ENCODE data around the gene ABL1. TPM values are rescaled to one million over a fixed set of nuclear protein-coding genes. Genes with fewer than 3 reads are reported as not detected.

The ABL1 gene
- polyA plus RNA-seq, 2 donors: 13.6 to 19.0 TPM

GRCh38 chr9:130885484-130886375, 50.7 kb downstream of the ABL1 start:
- H3K4me1 ChIP-seq (ENCODE audit: control insufficient read depth in 2 of 2, insufficient read depth in 2 of 2, low read length in 1 of 2): peaks cover 0 to 3% of the 10 kb centered on the region in 2 donors
- H3K4me3 ChIP-seq (ENCODE audit: low read depth in 1 of 2, low read length in 2 of 2): no peak overlapping the region
- H3K36me3 ChIP-seq (ENCODE audit: control insufficient read depth in 2 of 2, insufficient read depth in 2 of 2, low read length in 1 of 2): peaks cover 14 to 52% of the 10 kb centered on the region in 2 donors
- no peak overlapping the region for H3K27ac ChIP-seq (ENCODE audit: low read depth in 2 of 2, low read length in 1 of 2)
- H3K27me3 ChIP-seq (ENCODE audit: control insufficient read depth in 1 of 2, insufficient read depth in 2 of 2, low read length in 2 of 2): no peaks in the 10 kb centered on the region
- 77 to 82% methylated on average over 35 of the region's 35 CpGs for WGBS, 2 donors
- H3K9me3 ChIP-seq (ENCODE audit: control insufficient read depth in 2 of 2, insufficient read depth in 1 of 2, low read depth in 1 of 2, low read length in 1 of 2): no peaks in the 10 kb centered on the region

- Histone ChIP-seq H3K36me3 (ENCODE audit: control insufficient read depth in 2 of 2, insufficient read depth in 2 of 2, low read length in 1 of 2) (peaks cover 11 to 46% of the 10 kb centered on the region in 2 donors), H3K4me1 (ENCODE audit: control insufficient read depth in 2 of 2, insufficient read depth in 2 of 2, low read length in 1 of 2) (peaks cover 0 to 3% of the 10 kb centered on the region in 2 donors), H3K27me3 (ENCODE audit: control insufficient read depth in 1 of 2, insufficient read depth in 2 of 2, low read length in 2 of 2) (no peaks in the 10 kb centered on the region), H3K9me3 (ENCODE audit: control insufficient read depth in 2 of 2, insufficient read depth in 1 of 2, low read depth in 1 of 2, low read length in 1 of 2) (no peaks in the 10 kb centered on the region), H3K27ac (ENCODE audit: low read depth in 2 of 2, low read length in 1 of 2) (no peak overlapping the region), H3K4me3 (ENCODE audit: low read depth in 1 of 2, low read length in 2 of 2) (no peak overlapping the region)
- WGBS, 2 donors: 88 to 90% methylated on average over 23 of the region's 23 CpGs
These were observed 51.9 kb downstream of the ABL1 start for GRCh38 chr9:130886981-130887380.

DNA sequence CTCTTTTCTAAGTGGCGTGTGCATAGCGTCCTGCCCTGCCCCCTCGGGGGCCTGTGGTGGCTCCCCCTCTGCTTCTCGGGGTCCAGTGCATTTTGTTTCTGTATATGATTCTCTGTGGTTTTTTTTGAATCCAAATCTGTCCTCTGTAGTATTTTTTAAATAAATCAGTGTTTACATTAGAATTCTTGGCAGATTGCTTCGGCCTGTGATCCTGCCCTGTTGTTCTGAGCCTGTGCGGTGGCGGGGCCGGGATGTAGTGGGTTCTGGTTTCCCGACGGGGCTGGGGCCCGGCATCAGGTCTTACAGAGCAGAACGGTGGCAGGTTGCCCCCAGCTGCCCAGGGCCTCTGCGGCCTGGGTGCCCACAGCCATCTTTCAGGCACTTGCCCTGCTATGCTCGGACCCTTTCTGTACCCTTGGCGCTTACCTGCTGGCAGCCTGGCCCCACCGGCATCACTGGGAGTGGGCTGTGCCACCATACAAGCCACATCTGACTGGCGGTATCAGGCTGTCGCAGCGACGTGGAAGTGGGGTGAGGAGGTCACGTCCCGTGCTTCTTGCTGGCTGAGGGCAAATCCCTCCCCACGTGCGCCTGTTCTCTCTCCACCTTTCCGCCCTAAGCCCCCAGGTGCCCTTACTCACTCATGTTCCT, 52.6 kb downstream of the ABL1 start:
- Histone ChIP-seq H3K27me3 (ENCODE audit: control insufficient read depth in 1 of 2, insufficient read depth in 2 of 2, low read length in 2 of 2) (no peaks in the 10 kb centered on the region), H3K4me1 (ENCODE audit: control insufficient read depth in 2 of 2, insufficient read depth in 2 of 2, low read length in 1 of 2) (peaks cover 0 to 3% of the 10 kb centered on the region in 2 donors), H3K9me3 (ENCODE audit: control insufficient read depth in 2 of 2, insufficient read depth in 1 of 2, low read depth in 1 of 2, low read length in 1 of 2) (no peaks in the 10 kb centered on the region), H3K36me3 (ENCODE audit: control insufficient read depth in 2 of 2, insufficient read depth in 2 of 2, low read length in 1 of 2) (peaks cover 9 to 47% of the 10 kb centered on the region in 2 donors), H3K27ac (ENCODE audit: low read depth in 2 of 2, low read length in 1 of 2) (no peak overlapping the region), H3K4me3 (ENCODE audit: low read depth in 1 of 2, low read length in 2 of 2) (no peak overlapping the region)
- 76 to 81% methylated on average over 25 of the region's 25 CpGs for WGBS, 2 donors

- peaks cover 1 to 7% of the 10 kb centered on the region in 2 donors for H3K4me1 ChIP-seq (ENCODE audit: control insufficient read depth in 2 of 2, insufficient read depth in 2 of 2, low read length in 1 of 2)
- no peak overlapping the region for H3K27ac ChIP-seq (ENCODE audit: low read depth in 2 of 2, low read length in 1 of 2)
- H3K36me3 ChIP-seq (ENCODE audit: control insufficient read depth in 2 of 2, insufficient read depth in 2 of 2, low read length in 1 of 2): peaks cover 9 to 51% of the 10 kb centered on the region in 2 donors
- H3K4me3 ChIP-seq (ENCODE audit: low read depth in 1 of 2, low read length in 2 of 2): no peak overlapping the region
- no peaks in the 10 kb centered on the region for H3K9me3 ChIP-seq (ENCODE audit: control insufficient read depth in 2 of 2, insufficient read depth in 1 of 2, low read depth in 1 of 2, low read length in 1 of 2)
- no peaks in the 10 kb centered on the region for H3K27me3 ChIP-seq (ENCODE audit: control insufficient read depth in 1 of 2, insufficient read depth in 2 of 2, low read length in 2 of 2)
- WGBS, 2 donors: 90 to 91% methylated on average over 22 of the region's 22 CpGs
These were observed 53.3 kb downstream of the ABL1 start for GRCh38 chr9:130888146-130888885.

- peaks cover 7 to 15% of the 10 kb centered on the region in 2 donors for H3K4me1 ChIP-seq (ENCODE audit: control insufficient read depth in 2 of 2, insufficient read depth in 2 of 2, low read length in 1 of 2)
- no peak overlapping the region for H3K4me3 ChIP-seq (ENCODE audit: low read depth in 1 of 2, low read length in 2 of 2)
- peaks cover 9 to 35% of the 10 kb centered on the region in 2 donors for H3K36me3 ChIP-seq (ENCODE audit: control insufficient read depth in 2 of 2, insufficient read depth in 2 of 2, low read length in 1 of 2)
- H3K27ac ChIP-seq (ENCODE audit: low read depth in 2 of 2, low read length in 1 of 2): no peak overlapping the region
- H3K9me3 ChIP-seq (ENCODE audit: control insufficient read depth in 2 of 2, insufficient read depth in 1 of 2, low read depth in 1 of 2, low read length in 1 of 2): no peaks in the 10 kb centered on the region
- WGBS, 2 donors: 87 to 90% methylated on average over 9 of the region's 9 CpGs
- H3K27me3 ChIP-seq (ENCODE audit: control insufficient read depth in 1 of 2, insufficient read depth in 2 of 2, low read length in 2 of 2): no peaks in the 10 kb centered on the region
These were observed 55.1 kb downstream of the ABL1 start for GRCh38 chr9:130890124-130890523.

GRCh38 chr9:130890870-130891687, 56.0 kb downstream of the ABL1 start:
- Histone ChIP-seq H3K9me3 (ENCODE audit: control insufficient read depth in 2 of 2, insufficient read depth in 1 of 2, low read depth in 1 of 2, low read length in 1 of 2) (no peaks in the 10 kb centered on the region), H3K4me3 (ENCODE audit: low read depth in 1 of 2, low read length in 2 of 2) (no peak overlapping the region), H3K36me3 (ENCODE audit: control insufficient read depth in 2 of 2, insufficient read depth in 2 of 2, low read length in 1 of 2) (peaks cover 9 to 26% of the 10 kb centered on the region in 2 donors), H3K27ac (ENCODE audit: low read depth in 2 of 2, low read length in 1 of 2) (no peak overlapping the region), H3K4me1 (ENCODE audit: control insufficient read depth in 2 of 2, insufficient read depth in 2 of 2, low read length in 1 of 2) (peaks cover 7 to 14% of the 10 kb centered on the region in 2 donors), H3K27me3 (ENCODE audit: control insufficient read depth in 1 of 2, insufficient read depth in 2 of 2, low read length in 2 of 2) (no peaks in the 10 kb centered on the region)
- WGBS, 2 donors: 85 to 86% methylated on average over 20 of the region's 20 CpGs

- 64 to 66% methylated on average over 18 of the region's 18 CpGs for WGBS, 2 donors
- Histone ChIP-seq H3K9me3 (ENCODE audit: control insufficient read depth in 2 of 2, insufficient read depth in 1 of 2, low read depth in 1 of 2, low read length in 1 of 2) (no peaks in the 10 kb centered on the region), H3K27me3 (ENCODE audit: control insufficient read depth in 1 of 2, insufficient read depth in 2 of 2, low read length in 2 of 2) (no peaks in the 10 kb centered on the region), H3K27ac (ENCODE audit: low read depth in 2 of 2, low read length in 1 of 2) (no peak overlapping the region), H3K4me3 (ENCODE audit: low read depth in 1 of 2, low read length in 2 of 2) (no peak overlapping the region), H3K4me1 (ENCODE audit: control insufficient read depth in 2 of 2, insufficient read depth in 2 of 2, low read length in 1 of 2) (peaks cover 7 to 14% of the 10 kb centered on the region in 2 donors), H3K36me3 (ENCODE audit: control insufficient read depth in 2 of 2, insufficient read depth in 2 of 2, low read length in 1 of 2) (peaks cover 9 to 22% of the 10 kb centered on the region in 2 donors)
These were observed 56.8 kb downstream of the ABL1 start for GRCh38 chr9:130891688-130892476.

DNA sequence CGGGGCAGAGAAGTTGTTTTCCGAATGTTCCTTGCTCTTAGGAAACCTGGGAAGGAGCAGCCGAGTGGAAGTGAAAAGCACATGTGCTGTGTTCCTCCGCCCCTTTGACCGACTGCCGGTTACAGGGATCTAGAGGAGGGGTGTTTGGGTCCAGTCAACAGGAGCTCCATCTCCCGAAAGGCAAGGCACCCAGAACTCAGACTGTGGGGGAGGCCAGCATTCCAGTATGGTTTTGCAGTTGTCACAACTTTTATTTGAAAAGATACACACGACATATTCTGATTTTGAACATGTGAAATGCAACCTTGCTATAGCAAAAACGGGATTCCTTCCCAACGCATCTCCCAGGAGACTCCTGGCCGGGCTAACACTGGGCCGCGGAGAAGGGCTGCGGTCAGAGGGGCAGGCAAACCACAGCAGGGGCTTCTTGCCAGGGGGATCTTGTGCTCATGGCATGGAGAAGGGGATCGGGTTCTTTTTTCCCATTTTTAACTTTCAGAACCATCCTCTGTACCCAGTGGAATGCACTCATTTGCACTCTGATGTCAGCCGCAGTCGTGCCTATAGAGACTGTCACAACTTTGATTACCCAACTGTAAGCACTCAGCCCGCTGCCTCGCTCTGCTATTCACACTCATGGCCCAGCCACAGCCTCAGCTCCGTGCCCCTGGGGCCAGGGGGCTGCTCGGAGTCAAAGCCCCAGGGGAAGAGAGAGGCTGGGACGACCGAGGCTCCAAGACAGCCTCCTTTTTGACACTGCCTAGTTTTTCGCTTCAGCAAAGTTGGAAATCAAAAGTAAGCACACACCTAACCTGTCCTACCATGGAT, 57.6 kb downstream of the ABL1 start:
- no peaks in the 10 kb centered on the region for H3K9me3 ChIP-seq (ENCODE audit: control insufficient read depth in 2 of 2, insufficient read depth in 1 of 2, low read depth in 1 of 2, low read length in 1 of 2)
- WGBS, 2 donors: 74 to 79% methylated on average over 24 of the region's 24 CpGs
- no peak overlapping the region for H3K27ac ChIP-seq (ENCODE audit: low read depth in 2 of 2, low read length in 1 of 2)
- peaks cover 7 to 14% of the 10 kb centered on the region in 2 donors for H3K4me1 ChIP-seq (ENCODE audit: control insufficient read depth in 2 of 2, insufficient read depth in 2 of 2, low read length in 1 of 2)
- H3K4me3 ChIP-seq (ENCODE audit: low read depth in 1 of 2, low read length in 2 of 2): no peak overlapping the region
- H3K27me3 ChIP-seq (ENCODE audit: control insufficient read depth in 1 of 2, insufficient read depth in 2 of 2, low read length in 2 of 2): no peaks in the 10 kb centered on the region
- H3K36me3 ChIP-seq (ENCODE audit: control insufficient read depth in 2 of 2, insufficient read depth in 2 of 2, low read length in 1 of 2): peaks cover 9 to 20% of the 10 kb centered on the region in 2 donors
